Rectal smooth muscle tissue (tissue), 1 donor: Measurements from ENCODE around the gene GLYAT.

Experiments
- H3K27ac ChIP-seq: one replicate; pipeline ENCODE4 v1.7.0; 2013; ENCODE audit warnings: low read depth, low read length, inconsistent platforms
- H3K27me3 ChIP-seq: one replicate; pipeline ENCODE4 v1.7.0; 2013; ENCODE audit warnings: low read length; ENCODE audit not compliant: control insufficient read depth, insufficient read depth
- H3K36me3 ChIP-seq: one replicate; pipeline ENCODE4 v1.7.0; 2013; ENCODE audit warnings: low read length; ENCODE audit not compliant: control insufficient read depth, insufficient read depth
- H3K4me1 ChIP-seq: one replicate; pipeline ENCODE4 v1.7.0; 2013; ENCODE audit warnings: low read length; ENCODE audit not compliant: control insufficient read depth, insufficient read depth
- H3K4me3 ChIP-seq: one replicate; pipeline ENCODE4 v1.7.0; 2013; ENCODE audit warnings: low read length
- H3K9ac ChIP-seq: one replicate; pipeline ENCODE4 v1.7.0; 2013; ENCODE audit warnings: low read length

The GLYAT gene

GRCh38 chr11:58769308-58769707 is 37.6 kb upstream of the GLYAT start:
- no peak overlapping the region for H3K4me3 ChIP-seq
- H3K4me1 ChIP-seq: no peaks in the 10 kb centered on the region
- no peak overlapping the region for H3K9ac ChIP-seq
- no peaks in the 10 kb centered on the region for H3K36me3 ChIP-seq
- no peaks in the 10 kb centered on the region for H3K27me3 ChIP-seq
- H3K27ac ChIP-seq: no peak overlapping the region

- H3K36me3 ChIP-seq: no peaks in the 10 kb centered on the region
- H3K27me3 ChIP-seq: no peaks in the 10 kb centered on the region
- no peaks in the 10 kb centered on the region for H3K4me1 ChIP-seq
- no peak overlapping the region for H3K27ac ChIP-seq
- H3K9ac ChIP-seq: no peak overlapping the region
- H3K4me3 ChIP-seq: no peak overlapping the region
Observed at GRCh38 chr11:58768137-58768536, 36.4 kb upstream of the GLYAT start.

GRCh38 chr11:58765078-58765477 is 33.3 kb upstream of the GLYAT start:
- Histone ChIP-seq H3K4me3 (no peak overlapping the region), H3K9ac (no peak overlapping the region), H3K36me3 (no peaks in the 10 kb centered on the region), H3K27me3 (no peaks in the 10 kb centered on the region), H3K4me1 (no peaks in the 10 kb centered on the region), H3K27ac (no peak overlapping the region)

GRCh38 chr11:58763120-58763490 is 31.4 kb upstream of the GLYAT start:
- no peak overlapping the region for H3K9ac ChIP-seq
- H3K4me1 ChIP-seq: no peaks in the 10 kb centered on the region
- H3K36me3 ChIP-seq: no peaks in the 10 kb centered on the region
- no peak overlapping the region for H3K27ac ChIP-seq
- no peaks in the 10 kb centered on the region for H3K27me3 ChIP-seq
- no peak overlapping the region for H3K4me3 ChIP-seq

- no peak overlapping the region for H3K9ac ChIP-seq
- H3K4me1 ChIP-seq: no peaks in the 10 kb centered on the region
- no peak overlapping the region for H3K27ac ChIP-seq
- H3K27me3 ChIP-seq: no peaks in the 10 kb centered on the region
- no peaks in the 10 kb centered on the region for H3K36me3 ChIP-seq
- H3K4me3 ChIP-seq: no peak overlapping the region
Observed at GRCh38 chr11:58762284-58763119, 30.8 kb upstream of the GLYAT start.

GRCh38 chr11:58757439-58757838 is 25.7 kb upstream of the GLYAT start:
- Histone ChIP-seq H3K27ac (no peak overlapping the region), H3K4me3 (no peak overlapping the region), H3K4me1 (no peaks in the 10 kb centered on the region), H3K27me3 (no peaks in the 10 kb centered on the region), H3K9ac (no peak overlapping the region), H3K36me3 (no peaks in the 10 kb centered on the region)

GRCh38 chr11:58745705-58746364 is 14.1 kb upstream of the GLYAT start:
- Histone ChIP-seq H3K4me1 (no peaks in the 10 kb centered on the region), H3K27ac (no peak overlapping the region), H3K4me3 (no peak overlapping the region)

GRCh38 chr11:58744988-58745704 is 13.4 kb upstream of the GLYAT start:
- no peak overlapping the region for H3K9ac ChIP-seq
- H3K27ac ChIP-seq: no peak overlapping the region
- H3K36me3 ChIP-seq: no peaks in the 10 kb centered on the region
- no peaks in the 10 kb centered on the region for H3K27me3 ChIP-seq
- no peak overlapping the region for H3K4me3 ChIP-seq
- H3K4me1 ChIP-seq: no peaks in the 10 kb centered on the region

More at GRCh38 chr11:58745705-58746364, 14.1 kb upstream of the GLYAT start:
- Histone ChIP-seq H3K36me3 (no peaks in the 10 kb centered on the region), H3K27me3 (no peaks in the 10 kb centered on the region), H3K9ac (no peak overlapping the region)

- H3K27me3 ChIP-seq: no peaks in the 10 kb centered on the region
- no peak overlapping the region for H3K9ac ChIP-seq
- H3K36me3 ChIP-seq: no peaks in the 10 kb centered on the region
- H3K27ac ChIP-seq: no peak overlapping the region
- no peak overlapping the region for H3K4me3 ChIP-seq
- no peaks in the 10 kb centered on the region for H3K4me1 ChIP-seq
Observed at GRCh38 chr11:58742981-58743880, 11.5 kb upstream of the GLYAT start.

- Histone ChIP-seq H3K9ac (no peak overlapping the region), H3K4me1 (no peaks in the 10 kb centered on the region), H3K27me3 (no peaks in the 10 kb centered on the region), H3K27ac (no peak overlapping the region), H3K36me3 (no peaks in the 10 kb centered on the region), H3K4me3 (no peak overlapping the region)
Observed at GRCh38 chr11:58742140-58742539, 10.4 kb upstream of the GLYAT start.

- H3K27ac ChIP-seq: no peak overlapping the region
- no peaks in the 10 kb centered on the region for H3K36me3 ChIP-seq
- no peak overlapping the region for H3K9ac ChIP-seq
- no peaks in the 10 kb centered on the region for H3K4me1 ChIP-seq
- no peak overlapping the region for H3K4me3 ChIP-seq
- H3K27me3 ChIP-seq: no peaks in the 10 kb centered on the region
Observed at GRCh38 chr11:58741127-58741526, 9.4 kb upstream of the GLYAT start.

- H3K36me3 ChIP-seq: no peaks in the 10 kb centered on the region
- no peak overlapping the region for H3K4me3 ChIP-seq
- no peak overlapping the region for H3K9ac ChIP-seq
- no peaks in the 10 kb centered on the region for H3K4me1 ChIP-seq
- H3K27me3 ChIP-seq: no peaks in the 10 kb centered on the region
- no peak overlapping the region for H3K27ac ChIP-seq
Observed at GRCh38 chr11:58740447-58740846, 8.7 kb upstream of the GLYAT start.
